GM12878 (cell line): ENCODE measurements around the gene COL4A2. TPM values are rescaled to one million over a fixed set of nuclear protein-coding genes. Genes with fewer than 3 reads are reported as not detected.

Experiments
- CBX5 ChIP-seq: sonication (generic); IDR thresholded peaks from 2 replicates; pipeline ENCODE4 v1.6.1; 2016; ENCODE audit warnings: low read depth, moderate library complexity, mild to moderate bottlenecking, inconsistent platforms
- GABPA ChIP-seq: IDR thresholded peaks from 2 replicates; pipeline ENCODE4 v1.6.1; 2014; ENCODE audit warnings: antibody characterized with exemption, low read depth, mild to moderate bottlenecking, inconsistent platforms
- HDAC6 ChIP-seq: fragments of 200-600 bp; sonication (generic); IDR thresholded peaks from one replicate; pipeline ENCODE4 v1.8.0; 2017; ENCODE audit warnings: antibody characterized with exemption; ENCODE audit not compliant: unreplicated experiment
- IKZF1 ChIP-seq: fragments of 450-650 bp; conservative IDR thresholded peaks from 2 replicates; pipeline ENCODE4 v1.6.1; 2017; ENCODE audit warnings: antibody characterized with exemption, mild to moderate bottlenecking
- SP1 ChIP-seq: IDR thresholded peaks from one replicate; pipeline ENCODE4 v1.6.1; 2011; ENCODE audit warnings: low read depth, low read length
- STAT3 ChIP-seq: IDR thresholded peaks from 2 replicates; pipeline ENCODE4 v1.6.1; 2011; ENCODE audit warnings: low read depth, low read length, improper control_type of control experiment
- polyA plus RNA-seq, 11 experiments: library from polyadenylated mRNA; depleted of rRNA in 4 of 11; unstranded in 6 of 11; stranded (reverse) in 5 of 11; fragments of >200 nt; fragmentation: Nextera tagmentation in 4 of 11; fragmentation: Illumina TruSeq in 1 of 11; extraction: Ambion mirVana in 4 of 11; extraction: Trizol in 1 of 11; gene quantifications; 1 replicate in 1 of 11; 2 replicates in 10 of 11; pipeline versions ENCODE4 v1.2.1 to v1.2.3, GENCODE V29; 2011 to 2016; ENCODE audit warnings: inconsistent platforms in 2 of 11, missing spikeins in 2 of 11, low read depth in 1 of 11
- total RNA-seq, 4 experiments: library from RNA; depleted of rRNA in 3 of 4; stranded (reverse); fragments of >200 nt in 3 of 4; fragmentation: Illumina TruSeq in 1 of 4; extraction: Trizol in 1 of 4; gene quantifications; 2 replicates each; pipeline versions ENCODE4 v1.2.1 to v1.2.3, GENCODE V29; 2013 to 2021
- TF ChIP-seq, protein P1 (sequence below): fragments of 450-650 bp; IDR thresholded peaks from 2 replicates; pipeline ENCODE4 v1.6.1; 2016; ENCODE audit warnings: mild to moderate bottlenecking
- TF ChIP-seq, protein P2 (sequence below): fragments of 450-650 bp; IDR thresholded peaks from 2 replicates; pipeline ENCODE4 v1.6.1; 2017; ENCODE audit warnings: mild to moderate bottlenecking, moderate library complexity
- TF ChIP-seq, protein P3 (sequence below): fragments of 450-650 bp; formaldehyde crosslinking; IDR thresholded peaks from 2 replicates; pipeline ENCODE4 v1.4.0; 2022; ENCODE audit warnings: mild to moderate bottlenecking, moderate library complexity
- TF ChIP-seq, protein P4 (sequence below): IDR thresholded peaks from 2 replicates; pipeline ENCODE4 v1.6.1; 2011; ENCODE audit warnings: borderline replicate concordance, low read depth, mild to moderate bottlenecking, moderate library complexity, low read length; ENCODE audit not compliant: insufficient read depth, poor library complexity, severe bottlenecking
- TF ChIP-seq, protein P5 (sequence below): fragments of 450-650 bp; formaldehyde crosslinking; IDR thresholded peaks from 2 replicates; pipeline ENCODE4 v1.4.0; 2020; ENCODE audit warnings: mild to moderate bottlenecking, moderate library complexity

COL4A2 gene
- total and polyA plus RNA-seq, 10 of the 15 experiments (the other 5 are each of a cell fraction or from before 2014, with no cell fraction given): 0.16 to 1.6 (median 0.62) TPM; not detected in 3

DNA sequence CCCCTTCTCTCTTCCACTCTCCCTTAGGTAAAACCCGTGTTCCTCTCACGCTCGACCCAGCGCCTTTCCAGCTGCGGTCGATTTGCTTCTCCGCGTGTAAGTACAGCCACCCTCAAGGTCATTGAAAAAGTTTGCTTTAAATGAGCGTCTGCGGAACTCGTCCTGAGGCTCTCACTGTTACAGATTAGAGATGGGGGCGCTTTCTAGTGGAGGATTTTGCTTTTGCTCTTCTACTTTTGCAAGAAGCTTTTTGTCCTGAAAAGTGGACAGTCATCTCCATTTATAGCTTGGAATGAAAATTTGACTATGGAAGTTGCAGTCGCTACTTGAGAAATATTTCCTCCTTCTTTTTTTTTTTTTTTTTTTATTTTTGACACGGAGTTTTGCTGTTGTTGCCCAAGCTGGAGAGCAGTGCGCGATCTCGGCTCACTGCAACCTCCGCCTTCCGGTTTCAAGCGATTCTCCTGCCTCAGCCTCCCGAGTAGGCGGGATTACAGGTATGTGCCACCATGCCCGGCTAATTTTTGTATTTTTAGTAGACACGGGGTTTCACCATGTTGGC lies 255.0 kb downstream of the COL4A2 start (continued):
- TF ChIP-seq SP1: peak; percentile 3
- no peak for TF ChIP-seq CBX5
- TF ChIP-seq, protein P1, sequence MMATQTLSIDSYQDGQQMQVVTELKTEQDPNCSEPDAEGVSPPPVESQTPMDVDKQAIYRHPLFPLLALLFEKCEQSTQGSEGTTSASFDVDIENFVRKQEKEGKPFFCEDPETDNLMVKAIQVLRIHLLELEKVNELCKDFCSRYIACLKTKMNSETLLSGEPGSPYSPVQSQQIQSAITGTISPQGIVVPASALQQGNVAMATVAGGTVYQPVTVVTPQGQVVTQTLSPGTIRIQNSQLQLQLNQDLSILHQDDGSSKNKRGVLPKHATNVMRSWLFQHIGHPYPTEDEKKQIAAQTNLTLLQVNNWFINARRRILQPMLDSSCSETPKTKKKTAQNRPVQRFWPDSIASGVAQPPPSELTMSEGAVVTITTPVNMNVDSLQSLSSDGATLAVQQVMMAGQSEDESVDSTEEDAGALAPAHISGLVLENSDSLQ: no peak
- no peak for TF ChIP-seq IKZF1
- TF ChIP-seq, protein P2, sequence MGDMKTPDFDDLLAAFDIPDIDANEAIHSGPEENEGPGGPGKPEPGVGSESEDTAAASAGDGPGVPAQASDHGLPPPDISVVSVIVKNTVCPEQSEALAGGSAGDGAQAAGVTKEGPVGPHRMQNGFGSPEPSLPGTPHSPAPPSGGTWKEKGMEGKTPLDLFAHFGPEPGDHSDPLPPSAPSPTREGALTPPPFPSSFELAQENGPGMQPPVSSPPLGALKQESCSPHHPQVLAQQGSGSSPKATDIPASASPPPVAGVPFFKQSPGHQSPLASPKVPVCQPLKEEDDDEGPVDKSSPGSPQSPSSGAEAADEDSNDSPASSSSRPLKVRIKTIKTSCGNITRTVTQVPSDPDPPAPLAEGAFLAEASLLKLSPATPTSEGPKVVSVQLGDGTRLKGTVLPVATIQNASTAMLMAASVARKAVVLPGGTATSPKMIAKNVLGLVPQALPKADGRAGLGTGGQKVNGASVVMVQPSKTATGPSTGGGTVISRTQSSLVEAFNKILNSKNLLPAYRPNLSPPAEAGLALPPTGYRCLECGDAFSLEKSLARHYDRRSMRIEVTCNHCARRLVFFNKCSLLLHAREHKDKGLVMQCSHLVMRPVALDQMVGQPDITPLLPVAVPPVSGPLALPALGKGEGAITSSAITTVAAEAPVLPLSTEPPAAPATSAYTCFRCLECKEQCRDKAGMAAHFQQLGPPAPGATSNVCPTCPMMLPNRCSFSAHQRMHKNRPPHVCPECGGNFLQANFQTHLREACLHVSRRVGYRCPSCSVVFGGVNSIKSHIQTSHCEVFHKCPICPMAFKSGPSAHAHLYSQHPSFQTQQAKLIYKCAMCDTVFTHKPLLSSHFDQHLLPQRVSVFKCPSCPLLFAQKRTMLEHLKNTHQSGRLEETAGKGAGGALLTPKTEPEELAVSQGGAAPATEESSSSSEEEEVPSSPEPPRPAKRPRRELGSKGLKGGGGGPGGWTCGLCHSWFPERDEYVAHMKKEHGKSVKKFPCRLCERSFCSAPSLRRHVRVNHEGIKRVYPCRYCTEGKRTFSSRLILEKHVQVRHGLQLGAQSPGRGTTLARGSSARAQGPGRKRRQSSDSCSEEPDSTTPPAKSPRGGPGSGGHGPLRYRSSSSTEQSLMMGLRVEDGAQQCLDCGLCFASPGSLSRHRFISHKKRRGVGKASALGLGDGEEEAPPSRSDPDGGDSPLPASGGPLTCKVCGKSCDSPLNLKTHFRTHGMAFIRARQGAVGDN: no peak
- TF ChIP-seq HDAC6: no peak
- TF ChIP-seq, protein P3, sequence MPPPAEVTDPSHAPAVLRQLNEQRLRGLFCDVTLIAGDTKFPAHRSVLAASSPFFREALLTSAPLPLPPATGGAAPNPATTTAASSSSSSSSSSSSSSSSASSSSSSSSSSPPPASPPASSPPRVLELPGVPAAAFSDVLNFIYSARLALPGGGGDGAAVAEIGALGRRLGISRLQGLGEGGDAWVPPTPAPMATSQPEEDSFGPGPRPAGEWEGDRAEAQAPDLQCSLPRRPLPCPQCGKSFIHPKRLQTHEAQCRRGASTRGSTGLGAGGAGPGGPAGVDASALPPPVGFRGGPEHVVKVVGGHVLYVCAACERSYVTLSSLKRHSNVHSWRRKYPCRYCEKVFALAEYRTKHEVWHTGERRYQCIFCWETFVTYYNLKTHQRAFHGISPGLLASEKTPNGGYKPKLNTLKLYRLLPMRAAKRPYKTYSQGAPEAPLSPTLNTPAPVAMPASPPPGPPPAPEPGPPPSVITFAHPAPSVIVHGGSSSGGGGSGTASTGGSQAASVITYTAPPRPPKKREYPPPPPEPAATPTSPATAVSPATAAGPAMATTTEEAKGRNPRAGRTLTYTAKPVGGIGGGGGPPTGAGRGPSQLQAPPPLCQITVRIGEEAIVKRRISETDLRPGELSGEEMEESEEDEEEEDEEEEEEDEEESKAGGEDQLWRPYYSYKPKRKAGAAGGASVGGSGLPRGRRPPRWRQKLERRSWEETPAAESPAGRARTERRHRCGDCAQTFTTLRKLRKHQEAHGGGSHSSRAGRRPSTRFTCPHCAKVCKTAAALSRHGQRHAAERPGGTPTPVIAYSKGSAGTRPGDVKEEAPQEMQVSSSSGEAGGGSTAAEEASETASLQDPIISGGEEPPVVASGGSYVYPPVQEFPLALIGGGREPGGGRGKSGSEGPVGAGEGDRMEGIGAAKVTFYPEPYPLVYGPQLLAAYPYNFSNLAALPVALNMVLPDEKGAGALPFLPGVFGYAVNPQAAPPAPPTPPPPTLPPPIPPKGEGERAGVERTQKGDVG: no peak
- TF ChIP-seq, protein P4, sequence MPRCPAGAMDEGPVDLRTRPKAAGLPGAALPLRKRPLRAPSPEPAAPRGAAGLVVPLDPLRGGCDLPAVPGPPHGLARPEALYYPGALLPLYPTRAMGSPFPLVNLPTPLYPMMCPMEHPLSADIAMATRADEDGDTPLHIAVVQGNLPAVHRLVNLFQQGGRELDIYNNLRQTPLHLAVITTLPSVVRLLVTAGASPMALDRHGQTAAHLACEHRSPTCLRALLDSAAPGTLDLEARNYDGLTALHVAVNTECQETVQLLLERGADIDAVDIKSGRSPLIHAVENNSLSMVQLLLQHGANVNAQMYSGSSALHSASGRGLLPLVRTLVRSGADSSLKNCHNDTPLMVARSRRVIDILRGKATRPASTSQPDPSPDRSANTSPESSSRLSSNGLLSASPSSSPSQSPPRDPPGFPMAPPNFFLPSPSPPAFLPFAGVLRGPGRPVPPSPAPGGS: no peak
- TF ChIP-seq, protein P5, sequence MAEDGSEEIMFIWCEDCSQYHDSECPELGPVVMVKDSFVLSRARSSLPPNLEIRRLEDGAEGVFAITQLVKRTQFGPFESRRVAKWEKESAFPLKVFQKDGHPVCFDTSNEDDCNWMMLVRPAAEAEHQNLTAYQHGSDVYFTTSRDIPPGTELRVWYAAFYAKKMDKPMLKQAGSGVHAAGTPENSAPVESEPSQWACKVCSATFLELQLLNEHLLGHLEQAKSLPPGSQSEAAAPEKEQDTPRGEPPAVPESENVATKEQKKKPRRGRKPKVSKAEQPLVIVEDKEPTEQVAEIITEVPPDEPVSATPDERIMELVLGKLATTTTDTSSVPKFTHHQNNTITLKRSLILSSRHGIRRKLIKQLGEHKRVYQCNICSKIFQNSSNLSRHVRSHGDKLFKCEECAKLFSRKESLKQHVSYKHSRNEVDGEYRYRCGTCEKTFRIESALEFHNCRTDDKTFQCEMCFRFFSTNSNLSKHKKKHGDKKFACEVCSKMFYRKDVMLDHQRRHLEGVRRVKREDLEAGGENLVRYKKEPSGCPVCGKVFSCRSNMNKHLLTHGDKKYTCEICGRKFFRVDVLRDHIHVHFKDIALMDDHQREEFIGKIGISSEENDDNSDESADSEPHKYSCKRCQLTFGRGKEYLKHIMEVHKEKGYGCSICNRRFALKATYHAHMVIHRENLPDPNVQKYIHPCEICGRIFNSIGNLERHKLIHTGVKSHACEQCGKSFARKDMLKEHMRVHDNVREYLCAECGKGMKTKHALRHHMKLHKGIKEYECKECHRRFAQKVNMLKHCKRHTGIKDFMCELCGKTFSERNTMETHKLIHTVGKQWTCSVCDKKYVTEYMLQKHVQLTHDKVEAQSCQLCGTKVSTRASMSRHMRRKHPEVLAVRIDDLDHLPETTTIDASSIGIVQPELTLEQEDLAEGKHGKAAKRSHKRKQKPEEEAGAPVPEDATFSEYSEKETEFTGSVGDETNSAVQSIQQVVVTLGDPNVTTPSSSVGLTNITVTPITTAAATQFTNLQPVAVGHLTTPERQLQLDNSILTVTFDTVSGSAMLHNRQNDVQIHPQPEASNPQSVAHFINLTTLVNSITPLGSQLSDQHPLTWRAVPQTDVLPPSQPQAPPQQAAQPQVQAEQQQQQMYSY (CRISPR knock-in tag): no peak
- TF ChIP-seq GABPA: 0 out of 2 replicates have a peak, but pooled peaks have one; percentile 5
- no peak for TF ChIP-seq STAT3
